COLO668 (cell line): ENCODE results near the gene MTUS2.
"Not testable (repeated sequence)": the region's sequence is repeated elsewhere in the genome, so short reads cannot be mapped to it uniquely, and the experiment has no call there.

Experiments used
- DNase-seq: peaks from one replicate; lab custom pipeline; 2025; ENCODE audit not compliant: unreplicated experiment; lab: John Stamatoyannopoulos, UW

MTUS2 gene

GRCh38 chr13:28955264-28955966 is 135.3 kb downstream of the MTUS2 start:
- DNase-seq, result no peak

- no peak for DNase-seq
These were observed 137.9 kb downstream of the MTUS2 start for GRCh38 chr13:28958018-28958417.

GRCh38 chr13:28958441-28958840 is 138.3 kb downstream of the MTUS2 start:
- DNase-seq, result no peak

- no peak for DNase-seq
These were observed 143.9 kb downstream of the MTUS2 start for GRCh38 chr13:28964052-28964451.

- no peak for DNase-seq
These were observed 144.7 kb downstream of the MTUS2 start for GRCh38 chr13:28964803-28965202.

GRCh38 chr13:28967029-28967915 is 147.1 kb downstream of the MTUS2 start:
- no peak for DNase-seq

GRCh38 chr13:28976195-28976594 is 156.1 kb downstream of the MTUS2 start:
- no peak for DNase-seq

- no peak for DNase-seq
These were observed 156.5 kb downstream of the MTUS2 start for GRCh38 chr13:28976636-28977035.

GRCh38 chr13:28978574-28978973 is 158.4 kb downstream of the MTUS2 start:
- no peak for DNase-seq

GRCh38 chr13:28981530-28981929 is 161.4 kb downstream of the MTUS2 start:
- no peak for DNase-seq

- no peak for DNase-seq
These were observed 163.5 kb downstream of the MTUS2 start for GRCh38 chr13:28983641-28984040.

GRCh38 chr13:28984326-28984725 is 164.2 kb downstream of the MTUS2 start:
- no peak for DNase-seq

GRCh38 chr13:28984825-28985224 is 164.7 kb downstream of the MTUS2 start:
- no peak for DNase-seq

- DNase-seq, result not testable (repeated sequence)
These were observed 170.2 kb downstream of the MTUS2 start for GRCh38 chr13:28990378-28990777.

- no peak for DNase-seq
These were observed 171.6 kb downstream of the MTUS2 start for GRCh38 chr13:28991764-28992163.

- DNase-seq, result no peak
These were observed 180.7 kb downstream of the MTUS2 start for GRCh38 chr13:29000826-29001225.

GRCh38 chr13:29005035-29005762 is 185.1 kb downstream of the MTUS2 start:
- DNase-seq, result no peak

GRCh38 chr13:29005763-29006120 is 185.6 kb downstream of the MTUS2 start:
- DNase-seq, result no peak

- DNase-seq, result no peak
These were observed 186.3 kb downstream of the MTUS2 start for GRCh38 chr13:29006359-29006850.

- DNase-seq, result no peak
These were observed 188.2 kb downstream of the MTUS2 start for GRCh38 chr13:29008296-29008695.

- no peak for DNase-seq
These were observed 200.2 kb downstream of the MTUS2 start for GRCh38 chr13:29020314-29020713.

- no peak for DNase-seq
These were observed 201.2 kb downstream of the MTUS2 start for GRCh38 chr13:29021311-29021710.
